Measurements from ENCODE around the gene CASP9. TPM values are rescaled to one million over a fixed set of nuclear protein-coding genes. Genes with fewer than 3 reads are reported as not detected.

The CASP9 gene
- total and polyA plus RNA-seq, 4 donors = 7.6 to 25.3 (median 9.3) TPM

DNA sequence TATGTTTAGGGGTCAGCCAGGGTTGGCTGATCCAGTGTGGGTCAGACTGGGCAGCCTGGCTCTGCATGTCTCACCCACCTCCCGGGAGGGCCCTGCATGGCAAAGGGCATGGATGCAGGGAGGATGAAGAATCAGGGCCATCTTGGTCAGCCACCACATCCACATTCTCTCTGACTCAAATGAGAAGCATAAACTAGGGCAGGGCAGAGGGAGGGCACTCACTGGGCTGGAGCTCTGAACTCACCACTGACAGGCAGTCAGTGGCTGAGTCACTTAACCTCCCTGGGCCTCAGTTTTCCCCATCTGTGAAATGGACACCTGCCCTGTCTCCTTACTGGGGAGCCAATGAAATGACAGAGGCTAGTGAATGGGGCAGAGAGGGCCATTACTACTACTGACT lies 71.8 kb downstream of the CASP9 start:
- Histone ChIP-seq H3K36me3 (ENCODE audit: control insufficient read depth in 1 of 2, insufficient read depth in 2 of 2, low read length in 1 of 2) (no peaks in the 10 kb centered on the region), H3K27me3 (ENCODE audit: control insufficient read depth in 1 of 2, insufficient read depth in 2 of 2, low read length in 1 of 2) (no peaks in the 10 kb centered on the region), H3K4me3 (ENCODE audit: low read length in 2 of 2) (no peak overlapping the region), H3K27ac (ENCODE audit: low read depth in 1 of 2, low read length in 2 of 2) (no peak overlapping the region), H3K4me1 (ENCODE audit: control insufficient read depth in 1 of 2, insufficient read depth in 2 of 2, low read length in 2 of 2) (no peaks in the 10 kb centered on the region), H3K9me3 (ENCODE audit: control insufficient read depth, low read length) (no peaks in the 10 kb centered on the region)
- intact Hi-C loops (cut with DNase I) = no loop called here
- ATAC-seq (ENCODE audit: low FRiP score) (no peak), DNase-seq (no peak)
- WGBS, 2 donors = 92 to 100% methylated on average over 1 of the region's 1 CpG

DNA sequence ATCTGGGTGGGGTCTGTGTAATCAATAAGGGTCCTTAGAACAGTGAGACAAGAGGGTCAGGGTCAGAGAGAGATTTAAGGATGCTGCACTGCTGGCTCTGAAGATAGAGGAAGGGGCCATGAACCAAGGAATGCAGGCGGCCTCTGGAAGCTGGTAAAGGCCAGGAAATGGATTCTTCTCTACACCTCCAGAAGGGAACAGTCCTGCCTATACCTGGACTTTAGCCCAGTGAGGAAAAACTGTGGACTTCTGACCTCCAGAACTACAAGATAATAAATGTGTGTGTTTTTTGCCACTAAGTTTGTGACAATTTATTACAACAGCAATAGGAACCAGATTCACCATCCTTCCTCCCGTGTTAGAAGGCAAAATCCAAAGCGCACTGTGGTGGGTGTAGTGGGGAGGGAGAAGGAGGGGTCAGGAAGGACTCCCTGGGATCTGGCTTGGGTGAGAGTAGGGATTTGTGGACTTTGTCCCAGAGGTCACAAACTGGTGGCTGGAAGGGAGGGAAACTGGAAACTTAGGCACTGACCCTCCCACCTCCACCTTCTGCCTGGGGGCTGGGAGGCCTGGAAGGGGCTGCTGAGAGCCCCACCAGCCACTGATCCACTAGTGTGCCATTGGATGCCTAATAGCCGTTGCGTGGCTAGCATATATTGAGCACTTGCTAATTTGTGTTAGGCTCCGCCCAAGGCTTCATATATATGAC lies 72.8 kb downstream of the CASP9 start:
- Histone ChIP-seq H3K36me3 (ENCODE audit: control insufficient read depth in 1 of 2, insufficient read depth in 2 of 2, low read length in 1 of 2) (no peaks in the 10 kb centered on the region), H3K4me3 (ENCODE audit: low read length in 2 of 2) (no peak overlapping the region), H3K27ac (ENCODE audit: low read depth in 1 of 2, low read length in 2 of 2) (no peak overlapping the region), H3K27me3 (ENCODE audit: control insufficient read depth in 1 of 2, insufficient read depth in 2 of 2, low read length in 1 of 2) (no peaks in the 10 kb centered on the region), H3K4me1 (ENCODE audit: control insufficient read depth in 1 of 2, insufficient read depth in 2 of 2, low read length in 2 of 2) (no peaks in the 10 kb centered on the region), H3K9me3 (ENCODE audit: control insufficient read depth, low read length) (no peaks in the 10 kb centered on the region)
- no peak for DNase-seq
- intact Hi-C loops (cut with DNase I) = no loop called here
- WGBS, 2 donors = 89 to 95% methylated on average over 6 of the region's 6 CpGs
- no peak for ATAC-seq (ENCODE audit: low FRiP score)

DNA sequence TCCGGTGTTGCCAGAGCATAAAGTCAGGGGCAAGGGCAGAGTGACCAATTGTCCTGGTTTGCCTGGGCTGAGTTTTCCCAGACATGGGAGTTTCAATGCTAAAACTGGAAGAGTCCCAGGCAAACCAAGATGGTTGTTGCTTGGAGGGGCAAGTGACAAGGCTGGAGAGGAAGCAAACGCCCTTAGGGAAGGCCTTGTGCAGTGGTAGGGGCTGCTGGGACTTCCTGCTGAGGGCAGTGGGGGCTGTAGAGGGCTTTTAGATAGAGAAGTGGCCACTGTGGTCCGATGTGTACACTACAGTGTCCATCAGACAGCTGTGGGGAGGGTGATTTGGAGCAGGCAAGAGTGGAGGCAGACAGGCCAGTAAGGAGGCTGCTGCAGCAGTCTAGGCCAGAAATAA lies 74.4 kb downstream of the CASP9 start:
- no peaks in the 10 kb centered on the region for H3K27me3 ChIP-seq (ENCODE audit: control insufficient read depth in 1 of 2, insufficient read depth in 2 of 2, low read length in 1 of 2)
- H3K9me3 ChIP-seq (ENCODE audit: control insufficient read depth, low read length) = no peaks in the 10 kb centered on the region
- H3K27ac ChIP-seq (ENCODE audit: low read depth in 1 of 2, low read length in 2 of 2) = no peak overlapping the region
- no peaks in the 10 kb centered on the region for H3K36me3 ChIP-seq (ENCODE audit: control insufficient read depth in 1 of 2, insufficient read depth in 2 of 2, low read length in 1 of 2)
- WGBS, 2 donors = 81 to 82% methylated on average over 3 of the region's 3 CpGs
- DNase-seq (no peak), ATAC-seq (ENCODE audit: low FRiP score) (no peak)
- H3K4me1 ChIP-seq (ENCODE audit: control insufficient read depth in 1 of 2, insufficient read depth in 2 of 2, low read length in 2 of 2) = no peaks in the 10 kb centered on the region
- H3K4me3 ChIP-seq (ENCODE audit: low read length in 2 of 2) = no peak overlapping the region
- intact Hi-C loops (cut with DNase I) = no loop called here

DNA sequence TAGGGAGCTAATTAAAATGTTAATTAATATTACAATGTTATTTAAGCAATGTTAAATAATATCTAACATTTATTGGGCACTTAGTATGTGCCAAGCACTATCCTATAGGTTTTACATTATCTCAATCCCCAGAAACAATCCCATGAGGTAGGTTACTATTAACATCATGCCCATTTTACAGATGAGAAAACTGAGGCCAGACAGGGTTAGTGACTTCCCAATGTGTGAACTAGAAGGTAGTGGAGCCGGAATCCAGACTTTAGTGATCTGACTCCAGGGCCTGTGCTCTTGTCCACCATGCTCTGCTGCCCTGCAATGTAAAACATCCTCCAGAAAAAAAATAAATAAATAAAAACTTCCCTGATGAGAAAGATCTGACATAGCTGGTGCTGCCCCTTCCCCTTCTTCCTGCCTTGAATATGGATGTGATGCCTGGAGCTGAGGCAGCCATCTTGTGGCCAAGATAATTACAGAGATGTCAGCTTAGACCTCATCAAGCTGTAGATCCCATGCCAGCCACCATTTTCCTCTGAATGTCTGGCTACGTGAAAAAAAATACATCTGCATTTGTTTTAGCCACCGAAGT lies 75.0 kb downstream of the CASP9 start:
- Histone ChIP-seq H3K4me3 (ENCODE audit: low read length in 2 of 2) (no peak overlapping the region), H3K27ac (ENCODE audit: low read depth in 1 of 2, low read length in 2 of 2) (no peak overlapping the region), H3K27me3 (ENCODE audit: control insufficient read depth in 1 of 2, insufficient read depth in 2 of 2, low read length in 1 of 2) (no peaks in the 10 kb centered on the region), H3K4me1 (ENCODE audit: control insufficient read depth in 1 of 2, insufficient read depth in 2 of 2, low read length in 2 of 2) (no peaks in the 10 kb centered on the region), H3K9me3 (ENCODE audit: control insufficient read depth, low read length) (no peaks in the 10 kb centered on the region), H3K36me3 (ENCODE audit: control insufficient read depth in 1 of 2, insufficient read depth in 2 of 2, low read length in 1 of 2) (no peaks in the 10 kb centered on the region)
- intact Hi-C loops (cut with DNase I) = no loop called here
- 86 to 92% methylated on average over 3 of the region's 3 CpGs for WGBS, 2 donors
- no peak for DNase-seq
- no peak for ATAC-seq (ENCODE audit: low FRiP score)

DNA sequence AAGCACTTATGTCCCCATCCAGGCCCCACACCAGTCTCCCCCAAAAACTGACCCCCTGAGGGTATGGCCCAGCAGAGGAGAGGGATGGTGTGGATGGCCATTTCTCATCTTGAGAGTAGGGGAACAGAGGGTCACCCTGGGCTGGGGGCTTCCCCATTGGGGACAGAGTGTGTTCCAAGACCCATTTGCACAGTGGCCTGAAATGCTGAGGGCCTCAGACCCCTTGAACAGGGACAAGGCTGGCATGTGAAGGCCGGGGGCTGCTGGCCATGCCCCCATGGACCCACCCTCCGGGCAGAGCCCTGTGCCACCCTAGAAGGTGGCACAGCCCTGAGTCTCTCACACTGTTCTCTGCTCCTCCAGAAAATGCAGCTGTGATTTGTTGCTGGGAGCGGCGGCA lies 77.8 kb downstream of the CASP9 start:
- no peaks in the 10 kb centered on the region for H3K4me1 ChIP-seq (ENCODE audit: control insufficient read depth in 1 of 2, insufficient read depth in 2 of 2, low read length in 2 of 2)
- H3K9me3 ChIP-seq (ENCODE audit: control insufficient read depth, low read length) = no peaks in the 10 kb centered on the region
- no peaks in the 10 kb centered on the region for H3K36me3 ChIP-seq (ENCODE audit: control insufficient read depth in 1 of 2, insufficient read depth in 2 of 2, low read length in 1 of 2)
- no peaks in the 10 kb centered on the region for H3K27me3 ChIP-seq (ENCODE audit: control insufficient read depth in 1 of 2, insufficient read depth in 2 of 2, low read length in 1 of 2)
- intact Hi-C loops (cut with DNase I) = no loop called here
- ATAC-seq (ENCODE audit: low FRiP score) = no peak
- DNase-seq = no peak
- WGBS, 2 donors = 86% methylated on average over 4 of the region's 4 CpGs
- H3K27ac ChIP-seq (ENCODE audit: low read depth in 1 of 2, low read length in 2 of 2) = no peak overlapping the region
- no peak overlapping the region for H3K4me3 ChIP-seq (ENCODE audit: low read length in 2 of 2)

DNA sequence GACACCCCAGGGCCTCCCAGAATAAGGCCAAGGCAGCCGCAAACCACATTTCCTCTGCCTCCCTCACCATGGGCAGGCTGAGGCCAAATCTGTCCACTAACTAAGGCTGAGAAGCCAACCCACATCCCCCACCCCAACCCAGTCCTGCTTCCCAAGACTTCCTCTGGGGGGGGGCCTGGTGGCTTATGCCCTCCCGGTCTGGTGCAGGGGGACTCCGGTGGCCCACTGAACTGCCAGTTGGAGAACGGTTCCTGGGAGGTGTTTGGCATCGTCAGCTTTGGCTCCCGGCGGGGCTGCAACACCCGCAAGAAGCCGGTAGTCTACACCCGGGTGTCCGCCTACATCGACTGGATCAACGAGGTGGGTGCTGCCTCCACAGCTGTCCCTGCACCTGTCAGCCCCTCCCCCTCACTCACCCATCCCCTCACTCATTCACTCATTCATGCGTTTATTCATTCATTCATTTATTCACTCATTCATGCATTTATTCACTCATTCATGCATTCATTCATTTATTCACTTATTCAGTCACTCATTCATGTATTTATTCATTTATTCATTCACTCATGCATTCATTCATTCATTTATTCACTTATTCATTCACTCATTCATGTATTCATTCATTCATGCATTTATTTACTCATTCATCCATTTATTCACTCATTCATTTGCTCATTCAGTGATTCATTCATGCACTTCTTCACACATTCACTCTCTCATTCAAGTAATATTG lies 78.5 kb downstream of the CASP9 start:
- H3K27me3 ChIP-seq (ENCODE audit: control insufficient read depth in 1 of 2, insufficient read depth in 2 of 2, low read length in 1 of 2) = no peaks in the 10 kb centered on the region
- ATAC-seq (ENCODE audit: low FRiP score) (no peak), DNase-seq (no peak)
- intact Hi-C loops (cut with DNase I) = no loop called here
- H3K9me3 ChIP-seq (ENCODE audit: control insufficient read depth, low read length) = no peaks in the 10 kb centered on the region
- no peaks in the 10 kb centered on the region for H3K36me3 ChIP-seq (ENCODE audit: control insufficient read depth in 1 of 2, insufficient read depth in 2 of 2, low read length in 1 of 2)
- H3K27ac ChIP-seq (ENCODE audit: low read depth in 1 of 2, low read length in 2 of 2) = no peak overlapping the region
- 89 to 90% methylated on average over 14 of the region's 14 CpGs for WGBS, 2 donors
- no peaks in the 10 kb centered on the region for H3K4me1 ChIP-seq (ENCODE audit: control insufficient read depth in 1 of 2, insufficient read depth in 2 of 2, low read length in 2 of 2)
- no peak overlapping the region for H3K4me3 ChIP-seq (ENCODE audit: low read length in 2 of 2)

DNA sequence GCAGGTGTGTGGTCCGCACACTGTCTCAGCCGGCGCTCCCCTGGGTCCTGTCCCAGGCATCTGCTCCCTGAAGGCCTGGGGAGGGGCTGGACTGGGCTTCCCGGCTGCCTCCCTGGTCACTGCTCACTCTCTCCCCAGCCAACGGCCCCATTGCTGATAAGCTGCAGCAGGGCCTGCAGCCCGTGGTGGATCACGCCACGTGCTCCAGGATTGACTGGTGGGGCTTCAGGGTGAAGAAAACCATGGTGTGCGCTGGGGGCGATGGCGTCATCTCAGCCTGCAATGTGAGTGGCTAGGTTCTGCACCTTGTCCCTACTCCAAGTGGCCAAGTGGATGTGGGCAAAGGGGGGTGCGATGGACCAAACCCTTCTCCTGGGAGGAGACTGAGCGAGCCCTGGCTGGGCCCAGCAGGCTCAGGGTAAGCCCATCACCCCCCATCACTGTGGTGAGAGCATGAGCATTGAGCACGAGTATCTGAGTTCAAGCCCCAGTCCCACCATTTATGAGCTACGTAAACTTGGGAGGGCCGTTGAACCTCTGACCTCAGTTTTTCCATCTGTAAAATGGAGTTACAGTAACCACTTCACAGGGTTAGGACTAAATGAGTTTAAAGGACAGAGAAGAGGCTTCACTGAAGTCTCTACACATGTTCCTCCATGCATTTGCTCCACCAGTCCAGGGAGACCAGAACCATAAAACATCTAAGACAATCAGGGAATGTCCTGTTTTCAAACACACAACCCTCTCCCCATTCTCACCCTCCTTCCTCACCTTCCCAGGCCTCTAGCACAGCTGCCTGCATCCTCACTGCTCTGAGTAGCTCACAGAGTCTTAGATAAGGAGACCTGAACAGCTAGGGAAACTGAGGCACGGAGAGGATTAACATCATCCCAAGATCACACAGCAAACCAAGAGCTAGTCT lies 79.3 kb downstream of the CASP9 start:
- Histone ChIP-seq H3K36me3 (ENCODE audit: control insufficient read depth in 1 of 2, insufficient read depth in 2 of 2, low read length in 1 of 2) (no peaks in the 10 kb centered on the region), H3K4me3 (ENCODE audit: low read length in 2 of 2) (no peak overlapping the region), H3K4me1 (ENCODE audit: control insufficient read depth in 1 of 2, insufficient read depth in 2 of 2, low read length in 2 of 2) (no peaks in the 10 kb centered on the region), H3K27ac (ENCODE audit: low read depth in 1 of 2, low read length in 2 of 2) (no peak overlapping the region), H3K27me3 (ENCODE audit: control insufficient read depth in 1 of 2, insufficient read depth in 2 of 2, low read length in 1 of 2) (no peaks in the 10 kb centered on the region), H3K9me3 (ENCODE audit: control insufficient read depth, low read length) (no peaks in the 10 kb centered on the region)
- 79 to 80% methylated on average over 17 of the region's 17 CpGs for WGBS, 2 donors
- no peak for ATAC-seq (ENCODE audit: low FRiP score)
- DNase-seq = no peak
- intact Hi-C loops (cut with DNase I) = no loop called here

DNA sequence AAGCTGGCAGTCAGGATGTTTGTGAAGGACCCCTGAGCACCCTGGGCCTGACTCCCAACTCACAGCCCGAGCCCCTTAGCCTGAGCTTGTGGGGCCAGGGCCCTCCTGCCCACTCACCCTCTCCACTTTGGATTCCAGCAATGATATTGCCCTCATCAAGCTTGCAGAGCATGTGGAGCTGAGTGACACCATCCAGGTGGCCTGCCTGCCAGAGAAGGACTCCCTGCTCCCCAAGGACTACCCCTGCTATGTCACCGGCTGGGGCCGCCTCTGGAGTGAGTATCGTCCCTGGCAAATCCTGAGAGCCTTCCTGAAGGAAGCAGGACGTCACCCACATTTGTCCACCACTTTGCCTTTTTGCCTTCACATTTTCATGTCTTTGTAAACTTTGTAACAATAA lies 80.7 kb downstream of the CASP9 start:
- no peak for DNase-seq
- Histone ChIP-seq H3K27ac (ENCODE audit: low read depth in 1 of 2, low read length in 2 of 2) (no peak overlapping the region), H3K4me1 (ENCODE audit: control insufficient read depth in 1 of 2, insufficient read depth in 2 of 2, low read length in 2 of 2) (no peaks in the 10 kb centered on the region), H3K36me3 (ENCODE audit: control insufficient read depth in 1 of 2, insufficient read depth in 2 of 2, low read length in 1 of 2) (no peaks in the 10 kb centered on the region), H3K9me3 (ENCODE audit: control insufficient read depth, low read length) (no peaks in the 10 kb centered on the region), H3K4me3 (ENCODE audit: low read length in 2 of 2) (no peak overlapping the region), H3K27me3 (ENCODE audit: control insufficient read depth in 1 of 2, insufficient read depth in 2 of 2, low read length in 1 of 2) (no peaks in the 10 kb centered on the region)
- intact Hi-C loops (cut with DNase I) = no loop called here
- 68 to 77% methylated on average over 5 of the region's 5 CpGs for WGBS, 2 donors
- ATAC-seq (ENCODE audit: low FRiP score) = no peak
